Fibroblast of skin of scalp (primary cell): ENCODE results near the gene S100Z.
"Not testable (repeated sequence)": the region's sequence is repeated elsewhere in the genome, so short reads cannot be mapped to it uniquely, and the experiment has no call there.

Experiments
- DNase-seq: peaks from one replicate; pipeline ENCODE4 v3.0.0-alpha.2; 2013

Gene S100Z

DNA sequence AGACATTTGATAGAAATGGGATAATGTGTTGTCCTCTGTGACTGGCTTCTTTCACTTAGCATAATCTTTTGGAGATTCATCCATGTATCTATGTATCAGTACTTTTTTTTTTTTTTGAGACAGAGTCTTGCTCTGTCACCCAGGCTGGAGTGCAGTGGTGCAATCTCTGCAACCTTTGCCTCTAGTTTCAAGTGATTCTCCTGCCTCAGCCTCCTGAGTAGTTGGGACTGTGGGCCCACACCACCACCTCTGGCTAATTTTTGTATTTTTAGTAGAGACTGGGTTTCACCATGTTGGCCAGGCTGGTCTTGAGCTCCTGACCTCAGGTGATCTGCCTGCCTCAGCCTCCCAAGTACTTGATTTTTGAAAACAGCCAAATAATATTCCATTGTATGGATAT is 23.4 kb upstream of the S100Z start:
- not testable (repeated sequence) for DNase-seq

DNA sequence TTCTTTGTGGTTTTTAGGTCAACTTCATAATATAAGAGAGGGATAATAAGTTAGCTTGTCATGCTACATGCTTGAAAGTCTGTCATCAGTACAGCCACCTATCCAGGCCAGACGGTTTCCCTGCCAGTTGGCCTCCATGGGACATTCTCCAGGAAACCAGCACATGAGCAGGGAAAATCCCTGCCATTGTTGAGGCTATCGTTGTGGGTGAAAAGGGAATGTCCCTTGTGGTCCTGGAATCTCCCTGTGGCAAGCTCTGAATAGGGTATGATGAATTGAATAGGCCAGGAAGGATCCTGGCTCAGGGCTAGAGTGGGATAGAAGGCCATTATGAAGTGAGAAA is 18.7 kb upstream of the S100Z start:
- peak; percentile 88 for DNase-seq

DNA sequence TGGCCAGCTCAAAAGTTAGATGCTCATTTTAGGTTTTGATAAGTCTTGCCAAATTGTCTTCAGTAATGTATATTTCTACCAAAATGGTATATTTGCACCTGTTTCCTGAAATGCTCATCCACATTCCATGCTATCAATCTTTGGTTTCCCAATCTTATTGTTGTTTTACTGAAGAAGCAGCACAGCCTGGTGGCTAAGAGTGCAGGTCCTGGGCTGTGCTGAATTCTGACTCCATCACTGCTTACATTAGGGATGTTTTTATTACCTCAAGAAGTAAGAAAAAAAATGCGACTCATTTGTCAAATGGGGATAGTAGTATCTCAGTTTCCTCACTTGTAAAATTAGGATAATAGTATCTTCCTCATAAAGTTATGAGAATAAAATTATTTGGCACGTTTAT is 13.6 kb upstream of the S100Z start:
- DNase-seq, result no peak

DNA sequence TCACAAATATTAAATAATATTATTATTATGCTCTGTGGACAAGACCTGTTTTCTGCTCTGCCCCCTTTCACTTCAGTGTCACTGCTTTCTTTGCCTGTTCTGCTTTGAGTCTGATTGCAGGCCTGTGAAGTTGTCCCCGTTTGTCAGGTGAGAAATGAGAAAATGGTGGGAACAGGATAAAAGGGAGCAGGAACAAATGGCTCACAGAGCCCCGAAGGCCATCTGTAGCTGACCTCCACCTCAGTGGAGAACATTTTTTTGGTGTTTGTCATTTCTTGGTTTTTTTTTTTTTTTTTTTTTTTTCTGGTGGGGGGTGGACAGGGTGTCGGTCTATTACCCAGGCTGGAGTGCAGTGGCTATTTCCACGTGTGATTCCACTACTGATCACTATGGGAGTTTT is 13.2 kb upstream of the S100Z start:
- no peak for DNase-seq

DNA sequence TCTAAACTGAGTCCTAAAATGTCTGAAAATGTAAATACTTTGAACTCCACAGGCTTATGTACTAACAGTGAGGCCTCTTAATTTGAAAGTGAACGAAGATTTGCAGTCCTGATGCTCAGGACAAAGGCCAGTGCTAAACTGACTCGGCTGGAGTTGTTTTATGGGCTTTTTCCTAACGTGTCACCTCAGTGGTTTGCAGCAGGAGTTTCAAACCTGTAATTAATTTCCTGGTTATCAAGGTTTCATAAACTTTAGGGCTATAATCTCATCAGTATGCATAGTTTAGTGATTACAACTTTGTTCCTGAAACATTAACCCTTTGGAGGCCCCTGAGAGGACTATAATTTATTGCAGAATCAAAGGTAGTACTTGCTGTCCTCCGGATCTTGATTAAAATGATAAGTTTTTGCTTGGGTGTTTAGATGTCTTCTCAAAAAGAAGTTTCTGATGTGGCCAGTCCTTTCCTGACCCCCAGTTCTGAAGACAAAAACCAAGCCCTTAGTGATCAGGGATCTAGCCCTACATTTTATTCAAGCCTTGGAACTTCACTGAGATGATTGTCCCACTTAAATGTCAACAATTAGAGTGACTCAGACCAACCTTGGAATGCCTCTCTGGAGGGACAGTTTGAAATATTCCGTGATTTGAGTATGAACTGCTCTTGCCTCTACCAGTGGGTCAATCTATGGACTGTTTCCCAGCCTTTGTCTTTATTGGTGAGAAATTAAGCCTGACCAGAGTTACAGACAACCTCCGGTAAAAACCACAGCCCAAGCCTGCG is 11.1 kb upstream of the S100Z start:
- peak; percentile 66 for DNase-seq

DNA sequence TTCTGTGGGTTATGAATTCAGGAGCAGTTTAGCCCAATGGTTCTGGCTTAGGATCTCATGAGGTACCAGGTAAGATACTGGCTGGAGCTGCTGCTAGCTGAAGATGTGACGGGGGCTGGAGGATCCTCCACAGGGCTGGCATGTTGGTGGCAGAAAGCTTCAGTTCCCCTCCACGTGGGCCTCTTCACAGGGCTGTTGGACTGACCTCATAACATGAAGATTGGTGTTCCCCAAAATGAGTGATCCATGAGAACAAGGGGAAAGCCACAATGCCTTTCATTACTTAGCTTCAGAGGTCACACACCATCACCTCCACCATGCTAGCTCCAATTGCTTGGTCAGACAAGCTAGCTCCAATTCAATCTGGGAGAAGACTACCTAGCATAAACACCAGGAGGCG is 8.5 kb upstream of the S100Z start:
- no peak for DNase-seq

DNA sequence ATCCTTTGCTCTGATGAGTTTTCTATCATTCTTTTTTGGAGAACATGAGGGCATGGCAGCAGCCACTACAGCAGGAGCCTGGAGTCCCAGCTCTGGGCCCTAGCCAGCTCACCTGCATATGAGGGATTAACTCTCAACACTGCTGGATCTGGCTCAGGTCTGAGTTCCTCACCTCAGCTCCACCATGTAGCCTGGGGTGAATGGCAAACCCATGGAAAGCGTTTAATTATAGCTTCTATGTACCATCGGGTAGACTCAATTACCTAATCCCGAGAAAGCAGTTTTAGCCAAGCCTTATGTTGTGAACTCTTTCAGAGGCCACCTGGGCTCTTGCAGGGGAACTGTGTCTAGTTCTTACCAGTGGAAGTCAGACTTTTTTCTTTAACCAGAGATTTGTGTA is 3.9 kb upstream of the S100Z start:
- DNase-seq, result no peak

DNA sequence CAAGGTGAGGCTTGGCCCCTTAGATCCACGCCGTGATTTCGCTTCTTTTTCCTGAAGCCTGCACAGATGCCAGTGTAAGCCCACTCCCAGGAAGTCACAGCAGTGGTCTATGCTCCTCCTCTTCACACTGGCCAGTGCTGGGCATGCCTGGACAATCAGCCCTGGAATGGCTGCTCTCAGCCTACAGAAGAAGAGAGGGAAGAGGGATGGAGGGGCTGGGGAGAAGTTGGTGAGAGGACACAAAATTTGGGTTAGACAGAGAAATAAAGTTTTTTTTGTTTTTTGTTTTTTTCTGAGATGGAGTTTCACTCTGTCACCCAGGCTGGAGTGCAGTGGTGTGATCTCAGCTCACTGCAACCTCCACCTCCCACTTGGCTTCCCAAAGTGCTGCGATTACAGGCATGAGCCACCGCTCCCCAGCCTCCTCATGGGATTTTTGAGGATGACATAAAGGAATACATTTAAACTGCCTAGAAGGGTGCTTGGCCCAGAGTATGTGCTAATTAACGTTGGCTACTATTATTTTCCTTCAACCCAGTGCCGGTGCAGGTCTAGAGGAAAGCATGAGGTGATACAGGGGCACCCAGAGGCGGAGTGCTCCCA is 830 bp downstream of the S100Z start:
- DNase-seq, result no peak

DNA sequence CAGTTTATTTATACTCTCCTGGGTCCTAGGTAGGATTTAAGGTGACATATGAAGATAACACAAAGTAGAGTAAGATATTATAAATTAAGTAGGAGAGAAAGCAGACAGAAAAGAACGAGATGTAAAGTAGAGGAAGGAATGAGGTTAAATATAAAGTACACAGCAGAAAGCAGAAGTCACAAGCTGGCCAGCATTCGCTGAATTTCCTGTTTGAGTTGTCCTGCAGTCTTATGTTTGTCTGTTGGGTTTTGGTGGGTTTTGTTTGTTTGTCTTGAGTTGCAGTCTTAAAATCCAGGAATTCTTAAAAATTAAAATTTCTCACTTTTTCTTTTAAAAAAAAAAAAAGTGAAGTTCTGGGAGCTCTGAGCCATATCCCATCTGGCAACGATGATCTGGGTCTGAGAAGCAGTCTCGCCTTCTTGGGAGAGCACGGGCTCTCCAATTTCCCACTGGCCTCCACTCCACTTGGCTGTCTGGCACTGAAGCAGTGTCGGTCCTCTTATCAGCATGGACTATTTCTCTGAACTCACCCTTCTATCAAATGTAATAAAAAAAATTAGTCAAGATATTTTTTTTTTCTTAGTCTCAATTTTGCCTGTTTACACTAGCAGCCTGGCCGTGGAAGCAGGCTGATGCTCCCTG is 2.0 kb downstream of the S100Z start:
- DNase-seq, result no peak

DNA sequence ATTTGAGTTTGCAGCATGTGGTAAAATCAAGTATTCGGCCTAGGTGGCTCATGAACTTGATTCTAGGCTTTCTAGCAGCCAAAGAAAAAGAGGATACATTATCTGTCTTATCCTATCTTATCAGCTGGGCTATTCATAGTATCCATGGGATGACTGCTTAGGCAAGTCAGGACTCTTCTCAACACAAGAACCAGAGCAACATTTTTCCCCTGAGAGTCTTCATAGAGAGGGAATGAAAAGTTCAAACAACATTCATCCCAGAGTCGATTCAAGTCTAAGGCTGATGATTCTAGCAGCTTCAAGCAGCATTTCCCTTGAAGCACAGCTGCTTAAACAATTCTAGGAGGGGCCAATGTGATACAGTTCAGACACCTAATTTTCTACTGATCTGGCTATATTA is 3.0 kb downstream of the S100Z start:
- DNase-seq, result no peak

DNA sequence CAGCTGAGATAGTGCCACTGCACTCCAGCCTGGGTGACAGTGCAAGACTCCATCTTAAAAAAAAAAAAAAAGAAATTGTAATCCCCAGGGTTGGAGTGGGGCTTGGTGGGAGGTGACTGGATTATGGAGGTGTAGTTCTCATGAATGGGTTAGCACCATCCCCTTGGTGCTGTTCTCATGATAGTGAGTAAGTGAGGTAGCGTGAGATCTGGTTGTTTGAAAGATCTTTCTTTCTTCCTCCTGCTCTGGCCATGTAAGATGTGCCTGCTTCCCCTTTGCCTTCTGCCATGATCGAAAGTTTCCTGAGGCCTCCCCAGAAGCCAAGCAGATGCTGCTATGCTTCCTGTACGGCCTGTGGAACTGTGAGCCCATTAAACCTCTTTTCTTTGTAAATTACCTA is 3.9 kb downstream of the S100Z start:
- not testable (repeated sequence) for DNase-seq

DNA sequence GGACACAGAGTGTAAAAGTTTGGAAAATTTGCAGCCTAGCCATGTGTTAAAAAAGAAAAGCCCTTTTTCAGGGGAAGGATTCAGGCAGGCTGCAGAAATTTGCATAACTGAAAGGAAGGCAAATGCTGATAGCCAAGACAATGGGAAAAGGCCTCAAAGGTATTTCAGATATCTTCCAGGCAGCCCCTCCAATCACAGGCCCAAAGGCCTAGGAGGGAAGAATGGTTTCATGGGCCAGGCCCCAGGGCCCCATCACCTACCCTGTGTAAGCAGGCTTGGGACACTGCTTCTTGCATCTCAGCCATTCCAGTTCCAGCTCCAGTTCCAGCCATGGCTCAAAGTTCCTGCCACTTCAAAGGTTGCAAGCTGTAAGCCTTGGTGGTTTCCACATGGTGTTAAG is 4.8 kb downstream of the S100Z start:
- DNase-seq, result no peak

DNA sequence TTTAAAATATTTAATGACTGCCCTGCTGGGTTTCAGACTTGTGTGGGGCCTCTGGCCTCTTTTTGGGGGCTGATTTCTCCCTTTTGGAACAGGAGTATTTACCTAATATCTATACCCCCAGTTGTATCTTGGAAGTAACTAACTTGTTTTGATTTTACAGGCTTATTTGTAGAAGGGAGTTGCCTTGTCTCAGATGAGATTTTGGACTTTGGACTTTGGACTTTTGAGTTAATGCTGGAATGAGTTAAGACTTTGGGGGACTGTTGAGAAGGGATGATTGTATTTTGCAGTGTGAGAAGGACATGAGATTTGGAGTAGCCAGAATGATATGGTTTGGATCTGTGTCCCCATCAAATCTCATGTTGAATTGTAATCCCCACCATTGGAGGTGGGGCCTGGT is 5.7 kb downstream of the S100Z start:
- DNase-seq, result not testable (repeated sequence)

DNA sequence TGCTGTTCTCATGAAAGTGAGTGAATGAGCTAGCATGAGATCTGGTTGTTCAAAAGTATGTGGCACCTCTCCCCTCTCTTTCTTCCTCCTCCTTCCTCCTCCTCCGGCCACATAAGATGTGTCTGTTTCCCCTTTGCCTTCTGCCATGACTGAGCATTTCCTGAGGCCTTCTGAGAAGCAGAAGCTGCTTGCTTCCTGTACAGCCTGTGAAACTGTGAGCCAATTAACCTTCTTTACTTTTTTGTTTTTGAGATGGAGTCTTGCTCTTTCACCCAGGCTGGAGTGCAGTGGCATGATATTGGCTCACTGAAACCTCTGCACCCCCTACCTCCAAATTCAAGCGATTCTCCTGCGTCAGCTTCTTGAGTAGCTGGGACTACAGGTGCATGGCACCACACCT is 6.1 kb downstream of the S100Z start:
- no peak for DNase-seq

DNA sequence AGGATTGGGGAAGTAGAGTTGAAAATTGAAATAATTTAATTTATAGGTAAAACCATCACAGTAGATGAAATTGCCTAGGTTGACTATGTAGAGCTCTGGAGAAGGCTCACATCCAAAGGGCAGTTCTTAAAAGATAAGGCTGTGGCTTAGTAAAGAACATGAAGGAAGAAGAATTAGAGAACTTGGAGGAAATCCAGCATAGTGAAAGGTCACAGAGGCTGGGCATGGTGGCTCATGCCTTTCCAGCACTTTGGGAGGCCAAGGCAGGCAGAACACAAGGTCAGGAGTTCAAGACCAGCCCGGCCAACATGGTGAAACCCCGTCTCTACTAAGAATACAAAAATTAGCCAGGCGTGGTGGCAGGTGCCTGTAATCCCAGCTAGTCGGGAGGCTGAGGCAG is 7.0 kb downstream of the S100Z start:
- DNase-seq, result not testable (repeated sequence)

DNA sequence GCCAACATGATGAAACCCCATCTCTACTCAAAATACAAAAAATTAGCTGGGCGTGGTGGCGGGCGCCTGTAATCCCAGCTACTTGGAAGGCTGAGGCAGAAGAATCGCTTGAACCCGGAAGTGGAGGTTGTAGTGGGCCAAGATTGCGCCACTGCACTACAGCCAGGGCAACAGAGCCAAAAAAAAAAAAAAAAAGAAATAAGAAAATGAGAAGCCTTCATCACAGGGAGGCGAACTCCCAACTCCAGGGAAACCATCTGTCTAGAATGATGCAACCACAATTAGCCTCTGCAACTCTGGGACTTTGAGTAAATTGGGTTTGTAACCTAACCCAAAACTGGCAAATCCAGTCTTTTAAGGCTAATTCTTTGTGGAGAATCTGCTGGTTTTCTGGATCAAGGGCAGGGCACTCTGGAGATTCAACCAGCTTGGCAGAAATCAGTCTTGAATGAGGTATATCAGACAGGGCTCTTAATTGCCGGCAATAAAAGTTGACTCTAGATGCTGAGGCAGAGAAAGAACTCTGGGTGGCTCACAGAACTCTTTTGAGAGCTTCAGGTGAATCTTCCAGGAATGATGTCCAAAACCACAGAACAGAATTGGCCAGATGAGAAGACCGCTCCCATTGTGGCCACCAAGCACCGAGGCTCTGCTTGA is 9.9 kb downstream of the S100Z start:
- DNase-seq, result no peak

DNA sequence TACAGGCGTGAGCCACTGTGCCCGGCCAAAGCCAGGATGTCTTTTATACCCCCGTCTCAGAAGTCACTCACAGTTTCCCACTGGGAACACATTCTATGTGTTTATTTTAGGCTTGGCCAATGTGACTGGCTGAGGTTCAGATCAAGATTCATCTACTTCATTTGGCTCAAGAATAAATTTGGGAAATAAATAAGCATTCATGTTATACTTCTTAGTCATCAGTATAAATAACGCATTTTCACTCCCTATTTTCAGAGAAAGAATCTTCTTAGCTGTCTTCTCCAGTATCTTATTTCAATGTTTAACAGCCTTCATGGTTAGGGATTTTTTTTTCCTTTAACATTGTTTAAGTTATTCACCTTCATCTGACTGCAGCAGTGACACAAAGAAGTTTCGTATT is 11.8 kb downstream of the S100Z start:
- DNase-seq, result no peak

DNA sequence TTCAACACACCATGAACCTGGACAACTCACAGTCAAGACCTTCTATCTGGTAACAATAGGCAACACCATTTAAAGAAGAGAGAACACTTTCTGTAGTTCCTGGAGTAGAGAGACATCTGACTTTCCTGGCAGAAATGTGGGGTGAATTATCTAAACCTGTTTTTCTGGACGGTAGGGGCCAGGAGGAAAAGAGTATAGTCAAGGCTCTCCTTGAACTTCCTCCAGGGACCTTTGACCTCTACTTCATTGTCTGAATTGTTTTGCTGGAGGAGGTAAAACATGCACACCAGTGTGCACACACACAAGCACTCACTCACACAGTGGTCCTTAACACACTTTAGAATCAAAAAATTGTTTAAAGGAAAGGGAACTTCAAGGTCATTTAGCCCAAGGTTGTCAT is 13.2 kb downstream of the S100Z start:
- DNase-seq, result no peak

DNA sequence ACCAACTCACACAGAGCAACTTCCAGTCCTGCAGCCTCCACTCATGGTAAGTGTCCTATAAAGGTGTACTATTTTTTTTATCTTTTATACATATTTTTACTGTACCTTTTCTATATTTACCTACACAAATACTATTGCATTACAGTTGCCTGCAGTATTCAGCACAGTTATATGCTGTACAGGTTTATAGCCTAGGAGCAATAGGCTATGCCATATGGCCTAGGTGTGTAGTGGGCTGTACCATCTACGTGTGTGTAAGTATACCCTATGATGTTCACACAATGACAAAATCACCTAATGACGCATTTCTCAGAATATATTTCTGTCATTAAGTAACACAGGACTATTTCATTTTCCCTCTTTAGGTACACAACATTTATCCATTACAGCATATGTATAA is 16.7 kb downstream of the S100Z start:
- DNase-seq, result no peak

DNA sequence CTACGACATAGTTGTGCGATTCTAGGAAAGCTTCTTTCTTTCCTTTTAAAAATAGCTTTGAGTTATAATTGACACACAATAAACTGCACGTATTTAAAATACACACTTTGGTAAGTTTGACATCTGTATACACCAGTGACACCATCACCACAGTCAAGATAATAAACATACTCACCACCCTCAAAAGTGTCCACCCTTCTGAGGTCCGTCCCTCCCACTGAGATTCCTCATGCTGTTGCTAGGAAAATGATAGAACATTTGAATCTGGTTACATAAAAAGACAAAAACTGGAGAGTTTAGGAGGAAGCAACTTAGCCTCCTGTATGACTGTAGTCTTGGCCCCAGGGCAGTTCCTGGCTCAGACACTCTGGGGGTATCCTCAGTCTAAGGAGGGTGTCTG is 17.2 kb downstream of the S100Z start:
- no peak for DNase-seq

DNA sequence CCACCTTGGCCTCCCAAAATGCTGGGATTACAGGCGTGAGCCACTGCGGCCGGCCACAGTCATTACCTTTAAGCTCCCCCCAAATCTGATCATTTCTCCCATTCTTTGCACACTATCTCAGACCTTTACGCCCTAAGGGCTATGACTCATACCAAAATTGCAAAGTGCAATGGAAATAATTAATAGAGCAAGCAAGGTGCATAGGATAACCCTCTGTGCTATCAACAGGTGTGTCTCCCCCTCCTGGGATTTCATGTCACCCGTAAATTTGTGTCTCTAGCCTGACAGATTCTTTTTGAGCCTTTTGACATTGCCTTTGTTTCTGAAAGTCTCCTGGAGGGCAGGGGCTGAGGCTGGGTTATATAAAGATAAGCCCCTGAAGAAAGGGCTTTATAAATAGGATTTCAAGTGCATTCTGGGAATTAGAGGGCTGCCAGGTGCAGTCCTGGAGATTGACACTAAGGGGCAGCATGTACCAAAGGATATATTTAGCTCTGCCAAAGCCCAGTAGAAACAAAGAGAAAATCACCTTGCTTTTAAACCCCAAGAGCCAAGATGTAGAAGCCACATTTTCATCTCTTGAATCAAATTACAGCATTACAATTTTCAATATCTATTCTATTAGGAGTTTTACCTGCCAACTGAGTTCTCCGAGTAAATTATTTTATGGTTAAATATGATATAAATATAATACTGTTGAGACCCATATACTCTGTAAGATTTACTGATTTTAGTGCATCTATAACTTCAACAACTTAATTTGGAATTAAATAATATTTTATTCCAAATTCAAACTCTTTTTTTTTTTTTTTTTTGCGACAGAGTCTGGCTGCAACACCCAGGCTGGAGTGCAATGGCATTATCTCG is 18.2 kb downstream of the S100Z start:
- DNase-seq, result peak; percentile 60

DNA sequence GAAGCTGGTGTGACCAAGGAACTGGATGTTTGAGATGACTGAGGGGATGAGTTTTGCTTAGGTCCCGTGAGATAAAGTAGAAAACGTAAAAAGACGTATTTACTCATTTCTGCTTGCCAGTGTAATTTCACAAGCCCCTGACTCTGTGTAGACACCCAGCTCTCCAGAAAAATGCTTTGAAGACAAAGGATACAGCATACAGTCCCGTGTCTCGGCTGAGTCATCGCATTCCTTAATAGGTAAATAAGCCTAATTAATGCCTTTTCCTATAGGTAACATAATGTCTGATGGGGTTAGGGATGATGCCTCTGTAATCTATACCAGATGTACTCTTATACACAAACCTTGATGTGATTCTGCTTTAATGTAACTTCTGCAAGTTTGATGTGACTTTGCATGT is 20.2 kb downstream of the S100Z start:
- DNase-seq, result no peak

DNA sequence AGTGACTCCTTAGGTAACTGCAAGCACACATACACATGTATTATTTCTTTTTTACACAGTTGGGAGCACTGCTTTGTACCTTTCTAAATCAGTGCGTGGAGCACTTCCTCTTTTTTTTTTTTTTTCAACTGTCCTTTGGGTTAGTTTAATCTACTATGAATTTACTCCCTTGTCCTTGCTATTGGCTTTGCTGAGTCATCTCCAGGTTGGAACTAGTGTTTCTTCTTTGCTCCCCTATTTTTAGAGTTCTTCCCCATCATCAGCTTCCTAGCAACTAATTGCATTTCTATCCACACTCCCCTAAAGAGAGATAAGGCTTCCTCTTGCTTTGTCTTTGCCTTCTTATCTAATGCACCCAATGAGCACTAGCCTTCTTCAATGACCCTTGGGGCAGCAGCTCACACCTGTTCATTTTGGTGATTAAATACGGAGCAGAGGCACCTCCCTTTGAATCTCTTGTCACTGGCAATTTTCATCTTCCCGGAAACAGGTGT is 24.3 kb downstream of the S100Z start:
- DNase-seq, result no peak
